K562 treated with DMSO at 1 percent for 4 hours (cell line): ENCODE measurements around the gene TTLL7. TPM values are rescaled to one million over a fixed set of nuclear protein-coding genes. Genes with fewer than 3 reads are reported as not detected.

ENCODE experiments used
- total RNA-seq: library from RNA; unstranded; fragments of 300-600 nt; gene quantifications from 2 replicates; pipeline ENCODE4 v1.2.3, GENCODE V29; 2022; ENCODE audit not compliant: insufficient read depth

The TTLL7 gene, protein sequence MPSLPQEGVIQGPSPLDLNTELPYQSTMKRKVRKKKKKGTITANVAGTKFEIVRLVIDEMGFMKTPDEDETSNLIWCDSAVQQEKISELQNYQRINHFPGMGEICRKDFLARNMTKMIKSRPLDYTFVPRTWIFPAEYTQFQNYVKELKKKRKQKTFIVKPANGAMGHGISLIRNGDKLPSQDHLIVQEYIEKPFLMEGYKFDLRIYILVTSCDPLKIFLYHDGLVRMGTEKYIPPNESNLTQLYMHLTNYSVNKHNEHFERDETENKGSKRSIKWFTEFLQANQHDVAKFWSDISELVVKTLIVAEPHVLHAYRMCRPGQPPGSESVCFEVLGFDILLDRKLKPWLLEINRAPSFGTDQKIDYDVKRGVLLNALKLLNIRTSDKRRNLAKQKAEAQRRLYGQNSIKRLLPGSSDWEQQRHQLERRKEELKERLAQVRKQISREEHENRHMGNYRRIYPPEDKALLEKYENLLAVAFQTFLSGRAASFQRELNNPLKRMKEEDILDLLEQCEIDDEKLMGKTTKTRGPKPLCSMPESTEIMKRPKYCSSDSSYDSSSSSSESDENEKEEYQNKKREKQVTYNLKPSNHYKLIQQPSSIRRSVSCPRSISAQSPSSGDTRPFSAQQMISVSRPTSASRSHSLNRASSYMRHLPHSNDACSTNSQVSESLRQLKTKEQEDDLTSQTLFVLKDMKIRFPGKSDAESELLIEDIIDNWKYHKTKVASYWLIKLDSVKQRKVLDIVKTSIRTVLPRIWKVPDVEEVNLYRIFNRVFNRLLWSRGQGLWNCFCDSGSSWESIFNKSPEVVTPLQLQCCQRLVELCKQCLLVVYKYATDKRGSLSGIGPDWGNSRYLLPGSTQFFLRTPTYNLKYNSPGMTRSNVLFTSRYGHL
- 1.1 and 3.3 TPM in 2 replicates for total RNA-seq

DNA sequence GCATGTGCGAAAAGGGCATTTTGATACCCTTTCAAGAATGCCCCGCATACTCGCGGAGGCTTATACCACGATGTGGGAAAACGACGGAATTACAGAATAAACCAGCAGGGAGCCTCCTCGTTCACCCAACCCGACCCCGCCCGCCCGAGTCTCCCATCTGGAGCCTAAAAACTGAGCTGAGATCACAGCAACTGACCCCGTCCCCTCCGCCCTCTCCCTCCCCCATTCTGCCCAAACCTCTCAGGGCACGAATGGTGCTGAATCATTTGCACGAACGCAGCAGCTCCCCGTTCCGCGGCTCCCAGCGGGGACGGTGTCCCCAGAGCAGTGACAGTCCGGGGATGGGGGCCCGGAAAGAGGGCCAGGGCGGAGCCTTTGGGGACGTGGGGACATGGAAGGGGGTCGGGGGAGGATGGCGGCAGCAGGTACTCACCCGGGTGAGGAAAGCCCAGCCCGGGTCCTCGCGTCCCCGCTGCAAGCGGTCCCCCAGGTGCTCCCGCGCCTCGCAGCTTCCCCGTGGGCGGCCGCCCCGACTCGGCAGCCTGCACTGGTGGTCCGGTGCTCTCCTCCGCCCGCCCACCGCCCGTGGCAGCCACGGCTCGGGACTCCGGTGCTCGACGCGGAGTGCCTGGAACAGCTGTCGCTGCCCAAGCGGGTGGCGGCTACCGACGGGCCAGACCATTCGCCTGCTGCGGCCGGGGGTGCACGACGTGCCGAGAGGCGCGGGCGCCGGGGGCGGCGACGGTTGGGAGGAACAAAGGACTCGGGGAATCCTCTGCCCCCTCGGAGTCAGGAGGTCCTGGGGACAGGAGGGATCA is at the start of gene TTLL7:
TSS of gene TTLL7 (minus strand) at position 635 of the 818 bp plus-strand sequence. CDS start 46,921 bp downstream, outside the sequence.

Other genes with a start within 250 kb of the TTLL7 start
- gene PRKACB, start 145.1 kb upstream of the TTLL7 start, total RNA-seq, result 3.6 and 5.1 TPM in 2 replicates